Ureter (tissue), 1 donor: ENCODE data around the gene KDM7A. TPM values are rescaled to one million over a fixed set of nuclear protein-coding genes. Genes with fewer than 3 reads are reported as not detected.
"Not testable (repeated sequence)": the region's sequence is repeated elsewhere in the genome, so short reads cannot be mapped to it uniquely, and the experiment has no call there.

ENCODE experiments used
- DNase-seq: peaks from one replicate; pipeline ENCODE4 v3.0.0-alpha.2; 2020; ENCODE audit warnings: low spot score
- total RNA-seq: library from RNA; stranded (reverse); gene quantifications from one replicate; pipeline ENCODE4 v1.2.4, GENCODE V29; 2023
- donor health status: DM: yes; HTN: yes; CAD: no.

The KDM7A gene
- total RNA-seq, 1 donor from 2014 or later: 17.7 TPM

GRCh38 chr7:140200061-140200989 is 23.5 kb upstream of the KDM7A start:
- no peak for DNase-seq

GRCh38 chr7:140197938-140198337 is 21.2 kb upstream of the KDM7A start:
- DNase-seq: no peak

- DNase-seq: no peak
Measured at GRCh38 chr7:140197218-140197890, 20.6 kb upstream of the KDM7A start.

DNA sequence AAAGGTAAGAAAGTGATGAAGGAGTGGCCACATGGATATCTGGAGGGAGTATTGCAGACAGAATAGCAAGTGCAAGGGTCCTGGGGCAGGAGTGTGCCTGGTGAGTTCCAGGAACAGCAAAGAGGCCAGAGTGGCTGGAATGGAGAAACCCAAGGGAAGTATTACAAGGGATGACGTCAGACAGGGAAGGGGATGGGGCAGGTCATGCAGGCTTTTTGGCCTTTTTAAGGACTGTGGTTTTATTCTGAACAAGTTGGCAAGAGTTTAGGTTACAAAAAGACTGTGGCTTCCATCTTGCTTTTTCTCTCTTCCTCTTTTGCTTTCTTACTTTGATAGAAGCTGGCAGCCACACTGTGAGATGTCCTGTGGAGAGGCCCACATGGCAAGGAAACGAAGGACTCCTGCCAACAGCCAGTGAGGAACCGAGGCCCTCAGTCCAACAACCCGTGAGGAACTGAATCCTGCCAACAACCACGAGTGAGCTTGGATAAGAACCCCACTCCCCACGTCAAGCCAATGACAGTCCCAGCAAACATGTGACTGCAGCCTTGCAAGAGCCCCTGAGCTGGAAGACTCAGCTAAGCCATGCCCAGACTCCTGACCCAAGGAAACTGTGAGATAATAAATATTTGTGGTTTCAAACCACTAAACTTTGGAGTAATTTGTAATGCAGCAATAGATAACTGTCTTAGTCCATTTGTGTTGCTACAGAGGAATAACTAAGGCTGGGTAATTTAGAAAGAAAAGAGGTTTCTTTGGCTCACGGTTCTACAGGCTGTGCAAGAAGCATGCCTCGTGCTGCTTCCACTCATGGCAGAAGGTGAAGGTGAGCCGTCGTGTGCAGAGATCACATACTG is 19.8 kb upstream of the KDM7A start:
- no peak for DNase-seq

- no peak for DNase-seq
Measured at GRCh38 chr7:140195859-140196258, 19.1 kb upstream of the KDM7A start.

DNA sequence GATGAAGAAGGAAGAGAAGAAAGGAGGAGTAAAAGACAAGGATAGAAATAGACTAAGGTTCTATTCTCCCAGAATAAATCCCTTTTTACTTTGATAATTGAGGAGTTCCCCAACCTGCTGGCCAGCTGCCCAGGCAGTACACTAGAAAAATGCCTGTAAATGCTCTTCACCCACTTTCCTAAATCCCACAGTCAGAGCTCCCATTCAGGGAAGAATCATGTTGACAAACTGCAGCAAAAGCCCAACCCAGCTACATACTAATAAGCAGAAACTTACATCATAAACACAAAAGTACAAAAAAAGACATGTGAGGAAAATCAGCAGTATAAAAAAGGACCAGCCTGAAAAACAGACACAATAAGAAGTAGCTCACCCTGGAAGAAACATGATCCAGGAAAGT is 15.8 kb upstream of the KDM7A start:
- DNase-seq: no peak

- no peak for DNase-seq
Measured at GRCh38 chr7:140192176-140192575, 15.4 kb upstream of the KDM7A start.

- no peak for DNase-seq
Measured at GRCh38 chr7:140190588-140190987, 13.8 kb upstream of the KDM7A start.

- DNase-seq: no peak
Measured at GRCh38 chr7:140189917-140190316, 13.1 kb upstream of the KDM7A start.

GRCh38 chr7:140182917-140183316 is 6.1 kb upstream of the KDM7A start:
- no peak for DNase-seq

GRCh38 chr7:140179339-140179738 is 2.6 kb upstream of the KDM7A start:
- DNase-seq: no peak

- DNase-seq: no peak
Measured at GRCh38 chr7:140176122-140176701, 571 bp downstream of the KDM7A start.

- peak; percentile 92 for DNase-seq
Measured at GRCh38 chr7:140175221-140176121, 1.3 kb downstream of the KDM7A start.

GRCh38 chr7:140174217-140174616 is 2.6 kb downstream of the KDM7A start:
- no peak for DNase-seq

GRCh38 chr7:140170375-140170774 is 6.4 kb downstream of the KDM7A start:
- no peak for DNase-seq

GRCh38 chr7:140168816-140169215 is 8.0 kb downstream of the KDM7A start:
- DNase-seq: no peak

GRCh38 chr7:140165422-140165821 is 11.4 kb downstream of the KDM7A start:
- no peak for DNase-seq

GRCh38 chr7:140162081-140162480 is 14.7 kb downstream of the KDM7A start:
- DNase-seq: not testable (repeated sequence)

GRCh38 chr7:140161047-140161446 is 15.7 kb downstream of the KDM7A start:
- no peak for DNase-seq

DNA sequence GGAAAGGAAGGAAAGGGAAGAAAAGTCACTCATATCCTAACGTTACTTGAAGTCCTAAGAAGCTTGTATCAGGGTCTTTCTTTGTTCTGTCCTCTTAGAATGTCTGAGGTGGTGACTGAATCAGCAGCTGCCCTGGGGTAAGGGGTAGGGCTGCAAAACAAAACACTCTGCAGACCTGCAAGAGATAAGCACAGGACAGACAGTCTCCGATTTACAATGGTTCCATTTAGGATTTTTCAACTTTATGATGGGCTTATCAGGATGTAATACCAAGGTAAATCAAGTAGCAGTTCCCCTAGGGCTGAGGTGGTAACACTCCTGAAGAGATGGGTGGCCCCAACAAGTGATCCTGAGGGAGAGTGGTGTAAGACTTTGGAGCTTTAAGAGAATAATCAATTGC is 16.5 kb downstream of the KDM7A start:
- DNase-seq: no peak

- no peak for DNase-seq
Measured at GRCh38 chr7:140159497-140159896, 17.3 kb downstream of the KDM7A start.
